GM12864 (cell line): ENCODE results near the gene TTC4.

ENCODE experiments used
- DNase-seq: peaks from one replicate; pipeline ENCODE4 v3.0.0-alpha.2; 2011; ENCODE audit warnings: low read depth
- H3K4me3 ChIP-seq: 2 replicates; pipeline ENCODE4 v1.5.1; 2011; ENCODE audit warnings: mild to moderate bottlenecking, low read depth, low read length, control low read depth
- CTCF ChIP-seq: IDR thresholded peaks from 2 replicates; pipeline ENCODE4 v1.5.1; 2011; ENCODE audit warnings: low read depth, mild to moderate bottlenecking, moderate library complexity, low read length, control low read depth, inconsistent platforms; ENCODE audit errors: missing control alignments

The TTC4 gene

GRCh38 chr1:54754486-54755285 is 39.0 kb downstream of the TTC4 start:
- no peak for DNase-seq
- no peak overlapping the region for H3K4me3 ChIP-seq
- TF ChIP-seq CTCF = no peak

- no peak for TF ChIP-seq CTCF
- H3K4me3 ChIP-seq = no peak overlapping the region
- no peak for DNase-seq
Measured at GRCh38 chr1:54757833-54758232, 42.2 kb downstream of the TTC4 start.

GRCh38 chr1:54758678-54759348 is 43.2 kb downstream of the TTC4 start:
- no peak for DNase-seq
- TF ChIP-seq CTCF = no peak
- no peak overlapping the region for H3K4me3 ChIP-seq

DNA sequence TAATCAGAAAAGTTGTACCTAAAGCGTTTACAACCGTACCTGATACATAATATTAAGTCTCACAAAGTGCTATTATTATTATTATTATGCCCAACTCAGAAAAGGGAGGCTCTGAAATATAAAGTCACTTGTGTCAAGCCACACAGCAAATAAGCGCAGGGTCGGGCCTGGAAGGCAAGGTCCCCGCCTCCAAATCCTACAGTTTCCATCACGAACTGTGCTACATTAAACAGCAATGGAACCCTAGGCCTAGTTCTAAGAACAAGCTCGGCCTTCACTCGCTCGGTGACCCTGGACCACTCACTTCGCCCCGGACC is 48.1 kb downstream of the TTC4 start:
- DNase-seq = no peak
- no peak for TF ChIP-seq CTCF
- H3K4me3 ChIP-seq = peak overlapping the region; percentile 94

- DNase-seq = peak; percentile 99
- no peak for TF ChIP-seq CTCF
- H3K4me3 ChIP-seq = peak within 1 kb of the TSS; percentile 94
Measured at GRCh38 chr1:54764133-54764921, 48.7 kb downstream of the TTC4 start, which contains the start of gene PARS2. Gene PARS2, minus strand, starts transcription at chr1:54764523. Its CDS starts 5,362 bp downstream, at chr1:54759161.

- H3K4me3 ChIP-seq = peak overlapping the region; percentile 57
- no peak for TF ChIP-seq CTCF
- DNase-seq = no peak
Measured at GRCh38 chr1:54764922-54765561, 49.4 kb downstream of the TTC4 start.
